Panc1 (cell line): Measurements from ENCODE around the gene ALS2CL.

Experiments
- POLR2AphosphoS5 ChIP-seq: IDR thresholded peaks from 2 replicates; pipeline ENCODE4 v1.6.1; 2012; ENCODE audit warnings: mild to moderate bottlenecking, low read depth, low read length, moderate library complexity
- TF ChIP-seq, protein P1 (sequence below): fragments of 450-650 bp; IDR thresholded peaks from 2 replicates; pipeline ENCODE4 v1.5.1; 2017; ENCODE audit warnings: mild to moderate bottlenecking

DNA sequence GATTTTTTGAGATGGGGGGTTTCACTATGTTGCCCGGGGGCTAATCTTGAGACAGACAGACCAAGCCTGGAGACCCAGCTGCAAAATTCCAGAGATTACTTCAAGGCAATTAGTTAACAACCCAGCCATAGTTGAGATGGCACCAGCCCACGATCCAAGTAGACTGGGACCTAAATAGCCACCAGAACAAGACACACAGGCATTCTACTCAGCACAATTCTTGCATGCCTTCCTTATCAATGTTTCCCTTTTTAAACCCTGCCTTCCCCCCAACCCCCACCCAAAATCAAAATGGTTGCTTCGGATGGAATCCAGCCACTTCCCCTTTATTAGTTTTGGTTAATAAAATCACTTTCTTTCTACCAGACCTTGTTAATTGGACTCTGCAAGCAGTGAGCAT is 52.6 kb downstream of the ALS2CL start:
- TF ChIP-seq, protein P1, sequence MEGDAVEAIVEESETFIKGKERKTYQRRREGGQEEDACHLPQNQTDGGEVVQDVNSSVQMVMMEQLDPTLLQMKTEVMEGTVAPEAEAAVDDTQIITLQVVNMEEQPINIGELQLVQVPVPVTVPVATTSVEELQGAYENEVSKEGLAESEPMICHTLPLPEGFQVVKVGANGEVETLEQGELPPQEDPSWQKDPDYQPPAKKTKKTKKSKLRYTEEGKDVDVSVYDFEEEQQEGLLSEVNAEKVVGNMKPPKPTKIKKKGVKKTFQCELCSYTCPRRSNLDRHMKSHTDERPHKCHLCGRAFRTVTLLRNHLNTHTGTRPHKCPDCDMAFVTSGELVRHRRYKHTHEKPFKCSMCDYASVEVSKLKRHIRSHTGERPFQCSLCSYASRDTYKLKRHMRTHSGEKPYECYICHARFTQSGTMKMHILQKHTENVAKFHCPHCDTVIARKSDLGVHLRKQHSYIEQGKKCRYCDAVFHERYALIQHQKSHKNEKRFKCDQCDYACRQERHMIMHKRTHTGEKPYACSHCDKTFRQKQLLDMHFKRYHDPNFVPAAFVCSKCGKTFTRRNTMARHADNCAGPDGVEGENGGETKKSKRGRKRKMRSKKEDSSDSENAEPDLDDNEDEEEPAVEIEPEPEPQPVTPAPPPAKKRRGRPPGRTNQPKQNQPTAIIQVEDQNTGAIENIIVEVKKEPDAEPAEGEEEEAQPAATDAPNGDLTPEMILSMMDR = no peak
- no peak for TF ChIP-seq POLR2AphosphoS5
